CD4-positive, alpha-beta T cell (primary cell): ENCODE data around the gene IL17RB. TPM values are rescaled to one million over a fixed set of nuclear protein-coding genes. Genes with fewer than 3 reads are reported as not detected.

Experiments
- ATAC-seq: fragments of 200-7000 bp; cut with Tn5 transposase; one replicate; pipeline ENCODE4 v1.10.0; 2022; ENCODE audit warnings: mild to moderate bottlenecking; ENCODE audit not compliant: poor library complexity
- CTCF ChIA-PET: fragments of 350-600 bp; sonication (Branson Sonifier 250); formaldehyde crosslinking; loops from one replicate; lab custom pipeline; 2021; ENCODE audit warnings: antibody characterized with exemption, inconsistent platforms; lab: Charles Lee
- POLR2A ChIA-PET: fragments of 350-600 bp; sonication (Branson Sonifier 250); formaldehyde crosslinking; loops from one replicate; lab custom pipeline; 2021; ENCODE audit warnings: antibody characterized with exemption, inconsistent platforms; lab: Charles Lee
- DNase-seq, 14 experiments: peaks; one replicate each; pipeline ENCODE4 v3.0.0-alpha.2; 2013 to 2020; ENCODE audit warnings: mixed read lengths in 2 of 14
- H3K27ac ChIP-seq, 2 donors: one replicate each; pipeline versions ENCODE4 v1.5.1 to v1.7.0; 2013; ENCODE audit warnings: low read length in 2 of 2, low read depth in 1 of 2, mild to moderate bottlenecking in 1 of 2
- H3K27me3 ChIP-seq, 2 experiments: 1 replicate in 1 of 2; 2 replicates in 1 of 2; pipeline versions ENCODE4 v1.6.1 to v1.7.0; 2013; ENCODE audit warnings: low read length in 2 of 2, control low read depth in 1 of 2, mild to moderate bottlenecking in 1 of 2, moderate library complexity in 1 of 2; ENCODE audit not compliant: insufficient read depth in 2 of 2, control insufficient read depth in 1 of 2
- H3K36me3 ChIP-seq: one replicate; pipeline ENCODE4 v1.6.1; 2013; ENCODE audit warnings: low read length, control low read depth; ENCODE audit not compliant: insufficient read depth
- H3K4me1 ChIP-seq: one replicate; pipeline ENCODE4 v1.6.1; 2013; ENCODE audit warnings: low read length, control low read depth; ENCODE audit not compliant: insufficient read depth
- H3K4me3 ChIP-seq: one replicate; pipeline ENCODE4 v1.5.1; 2013; ENCODE audit warnings: mild to moderate bottlenecking, low read length, moderate library complexity
- H3K9me3 ChIP-seq, 2 experiments: 1 replicate in 1 of 2; 2 replicates in 1 of 2; pipeline versions ENCODE4 v1.6.1 to v1.7.0; 2013; ENCODE audit warnings: low read length in 2 of 2, mild to moderate bottlenecking in 2 of 2, control low read depth in 1 of 2, moderate library complexity in 1 of 2; ENCODE audit not compliant: control insufficient read depth in 1 of 2, insufficient read depth in 1 of 2
- H3K27ac Mint-ChIP-seq: one replicate; pipeline ENCODE4 v1.8.0; 2020; ENCODE audit warnings: mixed read lengths
- H3K27me3 Mint-ChIP-seq: one replicate; pipeline ENCODE4 v1.8.0; 2021; ENCODE audit warnings: mixed read lengths
- H3K36me3 Mint-ChIP-seq: one replicate; pipeline ENCODE4 v1.8.0; 2021; ENCODE audit warnings: low read depth, mixed read lengths
- H3K4me1 Mint-ChIP-seq: one replicate; pipeline ENCODE4 v1.8.0; 2021; ENCODE audit warnings: low read depth, mixed read lengths
- H3K4me3 Mint-ChIP-seq: one replicate; pipeline ENCODE4 v1.8.0; 2020; ENCODE audit warnings: mild to moderate bottlenecking, mixed read lengths
- H3K9me3 Mint-ChIP-seq: one replicate; pipeline ENCODE4 v1.8.0; 2020; ENCODE audit warnings: mixed read lengths
- intact Hi-C, 2 experiments: fragments of 100-400 bp; cut with DNase I in 1 of 2; cut with micrococcal nuclease in 1 of 2; formaldehyde crosslinking; loops; one replicate each; pipeline versions ENCODE4 v1.15.1 to v1.9.0; 2023 to 2025; cut with DNase I, micrococcal nuclease
- total RNA-seq, 174 experiments: library from RNA in 2 of 174; stranded (reverse) in 2 of 174; gene quantifications; one replicate each; pipeline ENCODE4 v1.2.3 and lab custom pipeline; 2021 to 2026
- TF ChIP-seq, protein P1 (sequence below): fragments of 200-600 bp; IDR thresholded peaks from one replicate; pipeline ENCODE4 v1.8.0; 2022; ENCODE audit warnings: antibody characterized with exemption, mild to moderate bottlenecking

The IL17RB gene
- total RNA-seq, 2 experiments from 2014 or later: 0.22 to 0.36 TPM

DNA sequence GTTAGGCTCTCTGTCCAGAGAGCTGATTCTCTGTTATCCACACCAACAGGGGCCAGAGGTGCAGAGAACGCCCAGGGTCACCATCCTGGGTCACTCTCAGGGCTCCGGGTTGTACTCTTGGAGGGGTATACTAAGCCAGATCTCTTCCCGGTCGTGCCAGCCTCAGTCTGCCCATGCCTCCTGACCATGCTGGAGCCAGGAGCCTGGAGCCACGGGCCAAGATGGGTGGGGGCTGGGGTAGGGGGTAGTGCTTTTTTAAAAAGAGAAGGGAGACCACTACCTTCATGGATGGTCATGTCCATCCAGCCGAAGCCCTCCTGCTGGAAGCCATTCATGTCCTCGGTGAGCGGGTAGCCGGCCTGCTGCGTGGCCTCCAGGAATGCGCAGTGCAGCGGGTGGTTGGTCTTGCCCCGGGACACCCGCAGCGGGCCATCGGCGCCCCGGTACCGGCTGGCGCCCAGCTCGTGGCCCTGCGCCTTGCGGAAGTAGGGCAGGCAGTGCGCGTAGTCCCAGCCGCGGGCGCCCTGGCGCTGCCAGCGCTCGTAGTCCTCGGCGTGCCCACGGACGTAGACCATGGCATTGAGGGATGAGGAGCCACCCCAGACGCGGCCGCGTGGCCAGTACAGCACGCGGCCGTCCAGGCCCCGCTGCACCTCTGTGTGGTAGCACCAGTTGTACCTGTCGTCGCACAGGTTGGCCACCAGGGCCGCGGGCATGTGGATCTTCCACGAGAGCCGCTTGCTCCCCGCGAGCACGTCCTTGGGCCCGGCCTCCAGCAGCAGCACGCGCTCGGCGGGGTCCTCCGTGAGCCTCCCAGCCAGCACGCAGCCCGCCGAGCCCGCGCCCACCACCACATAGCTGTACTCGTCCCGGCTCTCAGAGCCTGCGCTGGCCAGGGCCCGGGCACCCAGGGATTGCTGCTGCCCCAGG is 23.1 kb upstream of the IL17RB start:
- Mint-ChIP-seq H3K4me1 (no peaks in the 10 kb centered on the region), H3K36me3 (no peaks in the 10 kb centered on the region)
- POLR2A ChIA-PET: no interaction called here

GRCh38 chr3:53823956-53824657 is 22.3 kb upstream of the IL17RB start:
- POLR2A ChIA-PET: no interaction called here

More for the DNA sequence above, 23.1 kb upstream of the IL17RB start:
- Mint-ChIP-seq H3K9me3 (no peaks in the 10 kb centered on the region), H3K27me3 (no peaks in the 10 kb centered on the region), H3K27ac (no peak overlapping the region), H3K4me3 (no peak overlapping the region)
- intact Hi-C loops: no loop called here
- Histone ChIP-seq H3K27ac (no peak overlapping the region), H3K9me3 (no peaks in the 10 kb centered on the region), H3K4me1 (no peaks in the 10 kb centered on the region), H3K36me3 (no peaks in the 10 kb centered on the region), H3K27me3 (no peaks in the 10 kb centered on the region), H3K4me3 (no peak overlapping the region)
- TF ChIP-seq, protein P1, sequence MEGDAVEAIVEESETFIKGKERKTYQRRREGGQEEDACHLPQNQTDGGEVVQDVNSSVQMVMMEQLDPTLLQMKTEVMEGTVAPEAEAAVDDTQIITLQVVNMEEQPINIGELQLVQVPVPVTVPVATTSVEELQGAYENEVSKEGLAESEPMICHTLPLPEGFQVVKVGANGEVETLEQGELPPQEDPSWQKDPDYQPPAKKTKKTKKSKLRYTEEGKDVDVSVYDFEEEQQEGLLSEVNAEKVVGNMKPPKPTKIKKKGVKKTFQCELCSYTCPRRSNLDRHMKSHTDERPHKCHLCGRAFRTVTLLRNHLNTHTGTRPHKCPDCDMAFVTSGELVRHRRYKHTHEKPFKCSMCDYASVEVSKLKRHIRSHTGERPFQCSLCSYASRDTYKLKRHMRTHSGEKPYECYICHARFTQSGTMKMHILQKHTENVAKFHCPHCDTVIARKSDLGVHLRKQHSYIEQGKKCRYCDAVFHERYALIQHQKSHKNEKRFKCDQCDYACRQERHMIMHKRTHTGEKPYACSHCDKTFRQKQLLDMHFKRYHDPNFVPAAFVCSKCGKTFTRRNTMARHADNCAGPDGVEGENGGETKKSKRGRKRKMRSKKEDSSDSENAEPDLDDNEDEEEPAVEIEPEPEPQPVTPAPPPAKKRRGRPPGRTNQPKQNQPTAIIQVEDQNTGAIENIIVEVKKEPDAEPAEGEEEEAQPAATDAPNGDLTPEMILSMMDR: no peak
- CTCF ChIA-PET: no interaction called here
- no peak for DNase-seq
- ATAC-seq: no peak

DNA sequence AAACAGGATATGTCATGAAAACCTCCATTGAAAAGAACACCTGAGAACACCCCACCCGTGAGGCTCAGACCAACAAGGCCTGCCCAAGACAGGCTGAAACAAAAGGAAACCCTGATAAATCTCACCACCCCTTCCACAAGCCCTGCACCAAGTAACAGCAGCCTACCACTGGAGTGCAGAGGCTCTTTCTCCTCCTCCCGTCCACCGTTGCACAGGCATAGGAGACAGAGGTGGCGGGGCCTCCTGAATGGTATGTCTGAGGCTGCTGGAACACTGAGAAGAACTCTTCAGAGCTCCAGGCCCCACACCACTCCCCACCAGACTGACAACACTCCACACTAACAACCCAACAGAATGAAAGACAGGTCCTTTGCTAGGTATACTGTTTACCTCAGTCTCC is 21.6 kb upstream of the IL17RB start:
- H3K9me3 ChIP-seq: no peaks in the 10 kb centered on the region
- no peaks in the 10 kb centered on the region for H3K4me1 ChIP-seq
- ChIA-PET POLR2A (no interaction called here), CTCF (no interaction called here)
- H3K36me3 Mint-ChIP-seq: no peaks in the 10 kb centered on the region
- no peak overlapping the region for H3K4me3 Mint-ChIP-seq
- intact Hi-C loops: no loop called here
- ATAC-seq (no peak), DNase-seq (no peak)
- no peak overlapping the region for H3K27ac Mint-ChIP-seq
- TF ChIP-seq, protein P1: no peak
- no peaks in the 10 kb centered on the region for H3K27me3 ChIP-seq
- H3K9me3 Mint-ChIP-seq: no peaks in the 10 kb centered on the region
- no peak overlapping the region for H3K4me3 ChIP-seq
- no peaks in the 10 kb centered on the region for H3K36me3 ChIP-seq
- H3K27me3 Mint-ChIP-seq: no peaks in the 10 kb centered on the region
- H3K4me1 Mint-ChIP-seq: no peaks in the 10 kb centered on the region
- no peak overlapping the region for H3K27ac ChIP-seq

More at GRCh38 chr3:53823956-53824657, 22.3 kb upstream of the IL17RB start:
- Histone ChIP-seq H3K4me1 (no peaks in the 10 kb centered on the region), H3K36me3 (no peaks in the 10 kb centered on the region), H3K27me3 (no peaks in the 10 kb centered on the region), H3K27ac (no peak overlapping the region), H3K9me3 (no peaks in the 10 kb centered on the region), H3K4me3 (no peak overlapping the region)
- CTCF ChIA-PET: no interaction called here
- Mint-ChIP-seq H3K27ac (no peak overlapping the region), H3K27me3 (no peaks in the 10 kb centered on the region), H3K4me3 (no peak overlapping the region), H3K9me3 (no peaks in the 10 kb centered on the region), H3K36me3 (no peaks in the 10 kb centered on the region), H3K4me1 (no peaks in the 10 kb centered on the region)
- no peak for DNase-seq
- no peak for ATAC-seq
- TF ChIP-seq, protein P1: no peak
- intact Hi-C loops: no loop called here
